Suprapubic skin (tissue), 4 donors: ENCODE measurements around the gene UNKL.

ENCODE experiments used
- CTCF ChIP-seq, 2 donors: fragments of 200-600 bp in 1 of 2; fragments of 450-650 bp in 1 of 2; sonication (generic) in 1 of 2; IDR thresholded peaks; one replicate each; pipeline ENCODE4 v1.5.1; 2016 to 2019; ENCODE audit warnings: antibody characterized with exemption in 2 of 2, mild to moderate bottlenecking in 1 of 2, moderate library complexity in 1 of 2
- EP300 ChIP-seq: sonication (generic); formaldehyde crosslinking; IDR thresholded peaks from one replicate; pipeline ENCODE4 v1.6.1; 2017; ENCODE audit warnings: antibody characterized with exemption
- POLR2A ChIP-seq, 2 donors: fragments of 450-650 bp; IDR thresholded peaks; one replicate each; pipeline ENCODE4 v1.6.1; 2017; ENCODE audit warnings: antibody characterized with exemption in 2 of 2, mild to moderate bottlenecking in 2 of 2, moderate library complexity in 2 of 2
- POLR2AphosphoS5 ChIP-seq, 3 donors: sonication (generic); formaldehyde crosslinking; IDR thresholded peaks; one replicate each; pipeline ENCODE4 v1.6.1; 2017; ENCODE audit warnings: antibody characterized with exemption in 3 of 3

DNA sequence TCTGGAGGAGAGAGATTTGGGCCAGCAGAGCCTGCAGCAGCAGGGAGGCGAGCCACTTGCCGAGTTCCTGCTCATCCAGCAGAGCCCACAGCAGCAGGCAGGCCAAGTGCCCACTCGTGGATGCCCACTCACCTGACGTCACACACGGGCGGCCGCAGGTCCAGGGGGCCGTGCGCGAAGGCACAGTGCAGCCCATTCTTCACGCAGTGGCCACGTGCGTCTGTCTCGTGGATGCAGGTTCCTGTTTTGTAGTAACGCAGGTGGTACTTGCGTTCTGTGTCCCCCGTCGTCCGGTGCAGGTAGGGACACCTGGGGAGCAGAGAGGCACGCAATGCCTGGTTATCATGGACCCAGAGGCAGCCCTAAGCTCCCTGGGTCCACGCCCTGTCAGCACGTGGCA, 11.5 kb downstream of the UNKL start:
- TF ChIP-seq POLR2A (IDR thresholded peaks at IDR 0.05) (no peak), CTCF (IDR thresholded peaks at IDR 0.05) (no peak), POLR2AphosphoS5 (IDR thresholded peaks at IDR 0.05) (no peak), EP300 (no peak)
